Osteocyte (in vitro differentiated cells): ENCODE results near the gene C16orf96. TPM values are rescaled to one million over a fixed set of nuclear protein-coding genes. Genes with fewer than 3 reads are reported as not detected.

ENCODE experiments used
- DNase-seq: peaks from one replicate; pipeline ENCODE4 v3.0.0; 2021; ENCODE audit warnings: mixed read lengths; ENCODE audit not compliant: unreplicated experiment; ENCODE audit errors: extremely low spot score
- H3K27ac Mint-ChIP-seq: one replicate; pipeline ENCODE4 v1.8.0; 2021; ENCODE audit warnings: mild to moderate bottlenecking, mixed read lengths; ENCODE audit not compliant: unreplicated experiment
- H3K27me3 Mint-ChIP-seq: one replicate; pipeline ENCODE4 v1.8.0; 2021; ENCODE audit warnings: mixed read lengths; ENCODE audit not compliant: unreplicated experiment
- H3K36me3 Mint-ChIP-seq: one replicate; pipeline ENCODE4 v1.8.0; 2021; ENCODE audit warnings: mixed read lengths; ENCODE audit not compliant: unreplicated experiment
- H3K4me1 Mint-ChIP-seq: one replicate; pipeline ENCODE4 v1.8.0; 2021; ENCODE audit warnings: mixed read lengths; ENCODE audit not compliant: unreplicated experiment
- H3K4me3 Mint-ChIP-seq: one replicate; pipeline ENCODE4 v1.8.0; 2021; ENCODE audit warnings: mild to moderate bottlenecking, moderate library complexity, mixed read lengths; ENCODE audit not compliant: unreplicated experiment
- H3K9me3 Mint-ChIP-seq: one replicate; pipeline ENCODE4 v1.8.0; 2021; ENCODE audit warnings: mixed read lengths; ENCODE audit not compliant: unreplicated experiment
- total RNA-seq: library from RNA; stranded (reverse); gene quantifications from 2 replicates; pipeline ENCODE4 v1.2.1, GENCODE V29; 2021
- TF ChIP-seq, protein P1 (sequence below): fragments of 200-600 bp; sonication (generic); IDR thresholded peaks from 2 replicates; pipeline ENCODE4 v1.5.0; 2021; ENCODE audit warnings: antibody characterized with exemption, mild to moderate bottlenecking, moderate library complexity

C16orf96 gene
- total RNA-seq, 1 donor from 2014 or later: 0.08 TPM

GRCh38 chr16:4537376-4538343 lies 18.5 kb upstream of the C16orf96 start:
- TF ChIP-seq, protein P1, sequence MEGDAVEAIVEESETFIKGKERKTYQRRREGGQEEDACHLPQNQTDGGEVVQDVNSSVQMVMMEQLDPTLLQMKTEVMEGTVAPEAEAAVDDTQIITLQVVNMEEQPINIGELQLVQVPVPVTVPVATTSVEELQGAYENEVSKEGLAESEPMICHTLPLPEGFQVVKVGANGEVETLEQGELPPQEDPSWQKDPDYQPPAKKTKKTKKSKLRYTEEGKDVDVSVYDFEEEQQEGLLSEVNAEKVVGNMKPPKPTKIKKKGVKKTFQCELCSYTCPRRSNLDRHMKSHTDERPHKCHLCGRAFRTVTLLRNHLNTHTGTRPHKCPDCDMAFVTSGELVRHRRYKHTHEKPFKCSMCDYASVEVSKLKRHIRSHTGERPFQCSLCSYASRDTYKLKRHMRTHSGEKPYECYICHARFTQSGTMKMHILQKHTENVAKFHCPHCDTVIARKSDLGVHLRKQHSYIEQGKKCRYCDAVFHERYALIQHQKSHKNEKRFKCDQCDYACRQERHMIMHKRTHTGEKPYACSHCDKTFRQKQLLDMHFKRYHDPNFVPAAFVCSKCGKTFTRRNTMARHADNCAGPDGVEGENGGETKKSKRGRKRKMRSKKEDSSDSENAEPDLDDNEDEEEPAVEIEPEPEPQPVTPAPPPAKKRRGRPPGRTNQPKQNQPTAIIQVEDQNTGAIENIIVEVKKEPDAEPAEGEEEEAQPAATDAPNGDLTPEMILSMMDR: no peak
- Mint-ChIP-seq H3K4me3 (peak overlapping the region; percentile 73), H3K27me3 (no peaks in the 10 kb centered on the region), H3K9me3 (peaks cover 6% of the 10 kb centered on the region), H3K4me1 (peaks cover 19% of the 10 kb centered on the region), H3K27ac (peak overlapping the region; percentile 27), H3K36me3 (peaks cover 8% of the 10 kb centered on the region)
- DNase-seq: no peak

DNA sequence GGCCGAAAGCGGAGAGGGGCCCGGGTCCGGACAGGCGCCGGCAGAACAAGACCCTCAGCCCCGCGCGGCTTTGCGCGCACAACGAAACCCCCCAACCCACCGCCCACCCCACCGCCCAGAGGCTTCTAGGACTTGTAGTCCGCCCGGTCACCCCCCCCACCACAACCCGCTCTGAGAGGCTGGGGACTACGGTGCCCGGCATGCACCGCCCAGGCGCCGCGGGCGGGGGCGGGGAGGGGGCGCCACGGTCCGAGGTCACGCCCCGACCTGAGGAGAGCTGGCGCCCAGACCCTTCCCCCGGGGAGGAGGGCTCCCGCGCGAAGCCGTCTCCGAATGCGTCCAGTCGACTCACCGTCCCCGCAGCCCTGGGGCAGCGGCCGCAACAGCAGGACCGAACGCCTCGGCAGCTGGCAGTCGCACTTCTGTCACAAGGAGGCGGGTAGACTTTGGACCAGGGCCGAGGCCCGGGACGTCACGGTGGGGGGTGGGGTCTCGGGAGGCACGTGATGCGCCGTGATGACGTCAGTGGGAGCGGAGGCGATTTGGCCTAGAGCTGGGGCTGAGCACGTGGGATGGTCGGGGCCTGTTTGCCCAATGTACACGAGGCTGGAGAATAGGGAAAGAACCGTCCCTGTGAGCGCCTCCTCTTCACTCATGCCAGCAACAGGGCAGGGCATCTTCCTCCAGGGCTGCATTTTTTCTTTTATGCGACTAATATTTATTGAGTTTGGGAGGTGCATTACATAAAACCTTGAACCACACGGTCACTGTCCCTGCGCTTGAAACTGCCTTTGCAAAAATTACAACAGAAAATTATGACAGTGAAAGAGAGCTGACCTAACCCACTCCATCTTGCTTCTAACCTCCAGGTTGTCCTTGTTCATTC lies 17.5 kb upstream of the C16orf96 start, which contains the start of gene CDIP1:
CDIP1 (minus strand) TSS at position 424 of the 886 bp plus-strand sequence. CDS start 24,643 bp downstream, outside the sequence.
- TF ChIP-seq, protein P1: peak; percentile 15
- Mint-ChIP-seq H3K4me3 (peak within 1 kb of the TSS; percentile 73), H3K27me3 (no peaks in the 10 kb centered on the region), H3K36me3 (peaks cover 4% of the 10 kb centered on the region), H3K4me1 (peaks cover 19% of the 10 kb centered on the region), H3K9me3 (peaks cover 6% of the 10 kb centered on the region), H3K27ac (peak within 1 kb of the TSS; percentile 64)
- DNase-seq: peak; percentile 98

- Mint-ChIP-seq H3K27ac (no peak overlapping the region), H3K36me3 (peaks cover 4% of the 10 kb centered on the region), H3K9me3 (peaks cover 6% of the 10 kb centered on the region), H3K4me3 (peak overlapping the region; percentile 42), H3K4me1 (peaks cover 19% of the 10 kb centered on the region), H3K27me3 (peaks cover 2% of the 10 kb centered on the region)
- DNase-seq: no peak
- TF ChIP-seq, protein P1: no peak
These were observed 16.3 kb upstream of the C16orf96 start for GRCh38 chr16:4539716-4540284.

DNA sequence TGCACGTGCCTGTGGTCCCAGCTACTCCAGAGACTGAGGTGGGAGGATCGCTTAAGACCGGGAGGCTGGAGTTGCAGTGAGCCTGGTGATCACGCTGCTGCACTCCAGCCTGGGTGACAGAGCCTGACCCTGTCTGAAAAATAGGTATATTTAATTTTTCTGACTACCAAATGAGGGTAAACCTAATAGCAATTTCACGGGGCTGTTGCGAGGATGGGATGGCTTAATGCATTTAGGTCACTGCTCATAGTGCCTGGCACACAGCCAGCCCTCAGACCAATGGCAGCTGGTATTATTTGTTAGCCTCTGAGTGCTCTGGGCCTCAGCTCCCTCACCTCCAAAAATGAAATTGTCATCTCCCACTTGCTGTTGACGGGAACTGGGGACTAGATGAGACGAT lies 11.7 kb upstream of the C16orf96 start:
- Mint-ChIP-seq H3K9me3 (peaks cover 6% of the 10 kb centered on the region), H3K36me3 (peaks cover 4% of the 10 kb centered on the region)

More for the DNA sequence above, 11.7 kb upstream of the C16orf96 start:
- TF ChIP-seq, protein P1: no peak
- no peak for DNase-seq
- Mint-ChIP-seq H3K27ac (no peak overlapping the region), H3K4me3 (no peak overlapping the region), H3K27me3 (peaks cover 17% of the 10 kb centered on the region), H3K4me1 (no peaks in the 10 kb centered on the region)
